Ascending aorta (tissue), 2 donors: ENCODE measurements around the gene GPA33. TPM values are rescaled to one million over a fixed set of nuclear protein-coding genes. Genes with fewer than 3 reads are reported as not detected.

Source experiments
- DNase-seq, 2 donors: peaks; one replicate each; pipeline ENCODE4 v3.0.0-alpha.2; 2019; ENCODE audit warnings: low spot score in 2 of 2
- H3K27ac ChIP-seq, 2 donors: fragments of 200-600 bp; sonication (generic); one replicate each; pipeline ENCODE4 v1.5.1; 2016 to 2017; ENCODE audit warnings: mild to moderate bottlenecking in 1 of 2
- H3K27me3 ChIP-seq: fragments of 200-600 bp; sonication (generic); one replicate; pipeline ENCODE4 v1.5.1; 2017
- H3K36me3 ChIP-seq, 2 donors: fragments of 200-600 bp; sonication (generic); one replicate each; pipeline ENCODE4 v1.5.1; 2016
- H3K4me1 ChIP-seq, 2 donors: fragments of 200-600 bp; sonication (generic); one replicate each; pipeline ENCODE4 v1.5.1; 2016 to 2017; ENCODE audit warnings: mild to moderate bottlenecking in 1 of 2
- H3K4me3 ChIP-seq, 2 donors: fragments of 200-600 bp; sonication (generic); one replicate each; pipeline ENCODE4 v1.5.1; 2016 to 2017; ENCODE audit warnings: mild to moderate bottlenecking in 1 of 2
- H3K9me3 ChIP-seq, 2 donors: fragments of 200-600 bp; sonication (generic); one replicate each; pipeline ENCODE4 v1.5.1; 2016
- CTCF ChIP-seq, 3 experiments: fragments of 200-600 bp in 2 of 3; fragments of 450-650 bp in 1 of 3; sonication (generic) in 2 of 3; IDR thresholded peaks; one replicate each; pipeline ENCODE4 v1.5.1; 2016 to 2019; ENCODE audit warnings: antibody characterized with exemption in 3 of 3, mild to moderate bottlenecking in 1 of 3, moderate library complexity in 1 of 3
- intact Hi-C: fragments of 100-400 bp; cut with DNase I; formaldehyde crosslinking; loops from one replicate; pipeline ENCODE4 v1.15.1; 2023
- total RNA-seq: library from RNA; depleted of rRNA; stranded (reverse); fragments of >200 nt; gene quantifications from one replicate; pipeline ENCODE4 v1.1.0, GENCODE V29; 2016

The GPA33 gene
- total RNA-seq, 1 donor from 2014 or later: not detected

DNA sequence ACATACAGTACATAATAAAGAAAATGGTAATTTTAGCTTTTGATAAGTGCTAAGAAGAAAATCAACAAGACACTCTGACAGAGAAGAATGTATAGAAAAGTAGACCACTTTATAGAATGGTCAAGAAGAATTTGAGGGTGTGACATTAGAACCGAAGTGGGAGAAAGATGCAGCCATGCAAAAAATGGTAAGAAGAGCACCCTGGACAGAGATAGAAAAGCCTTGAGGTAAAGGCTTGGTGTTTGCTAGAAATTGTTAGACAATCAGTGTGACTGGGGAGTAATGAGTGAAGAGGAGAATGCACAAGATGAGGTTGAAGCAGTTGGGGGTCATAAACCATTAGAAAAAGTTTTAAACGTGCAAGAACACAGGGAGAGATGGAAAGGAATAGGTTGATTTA lies 77.6 kb downstream of the GPA33 start:
- no peak for DNase-seq
- TF ChIP-seq CTCF (IDR thresholded peaks at IDR 0.05): no peak
- no peaks in the 10 kb centered on the region for H3K36me3 ChIP-seq
- no peak overlapping the region for H3K4me3 ChIP-seq
- no peak overlapping the region for H3K27ac ChIP-seq
- no peaks in the 10 kb centered on the region for H3K4me1 ChIP-seq
- intact Hi-C loops: no loop called here
- no peaks in the 10 kb centered on the region for H3K9me3 ChIP-seq
- no peaks in the 10 kb centered on the region for H3K27me3 ChIP-seq

GRCh38 chr1:167011560-167012191 lies 78.5 kb downstream of the GPA33 start:
- Histone ChIP-seq H3K36me3 (no peaks in the 10 kb centered on the region), H3K4me3 (no peak overlapping the region), H3K4me1 (no peaks in the 10 kb centered on the region), H3K27ac (no peak overlapping the region), H3K27me3 (no peaks in the 10 kb centered on the region), H3K9me3 (no peaks in the 10 kb centered on the region)
- DNase-seq: no peak
- intact Hi-C loops: no loop called here
- no peak for TF ChIP-seq CTCF (IDR thresholded peaks at IDR 0.05)

DNA sequence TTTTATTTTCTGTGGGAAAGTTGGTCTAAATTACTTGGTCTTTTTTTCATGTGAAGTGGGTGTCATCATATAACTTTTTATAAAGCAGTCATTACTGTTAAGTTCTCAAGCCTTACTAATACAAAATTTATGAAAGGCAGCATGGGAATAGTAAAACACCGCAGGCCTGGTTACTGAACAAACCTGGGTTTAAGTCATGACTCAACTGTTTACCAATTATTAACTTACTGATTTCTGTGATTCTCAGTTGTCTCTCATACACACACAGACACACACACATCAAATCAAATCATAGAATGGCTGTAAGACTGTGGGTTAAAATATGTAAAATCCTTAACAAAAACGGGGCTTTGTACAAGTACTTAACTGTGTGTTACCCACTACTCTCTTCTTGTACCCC lies 86.5 kb downstream of the GPA33 start:
- Histone ChIP-seq H3K4me1 (no peaks in the 10 kb centered on the region), H3K4me3 (no peak overlapping the region), H3K9me3 (no peaks in the 10 kb centered on the region), H3K36me3 (no peaks in the 10 kb centered on the region), H3K27ac (no peak overlapping the region), H3K27me3 (no peaks in the 10 kb centered on the region)
- intact Hi-C loops: no loop called here
- DNase-seq: no peak
- TF ChIP-seq CTCF (IDR thresholded peaks at IDR 0.05): no peak

Other genes starting within 250 kb of the GPA33 start
- 12.8 TPM for gene TADA1, start 214.1 kb downstream of the GPA33 start, total RNA-seq
- gene ILDR2, start 114.8 kb downstream of the GPA33 start, total RNA-seq: not detected
- gene MAEL, start 101.1 kb downstream of the GPA33 start, total RNA-seq: not detected
- 0.96 TPM for gene STYXL2, start 3.7 kb upstream of the GPA33 start, total RNA-seq
- gene POU2F1, start 130.5 kb upstream of the GPA33 start, total RNA-seq: 3.0 TPM